DMS79 (cell line): ENCODE data around the gene FOXN1.

ENCODE experiments used
- DNase-seq: peaks from one replicate; lab custom pipeline; 2025; lab: John Stamatoyannopoulos, UW

Gene FOXN1

GRCh38 chr17:28524476-28525424 is 18.6 kb downstream of the FOXN1 start:
- DNase-seq: no peak

- DNase-seq: no peak
Measured at GRCh38 chr17:28526381-28526780, 20.2 kb downstream of the FOXN1 start.

GRCh38 chr17:28527181-28527681 is 21.1 kb downstream of the FOXN1 start:
- no peak for DNase-seq

GRCh38 chr17:28527859-28528258 is 21.7 kb downstream of the FOXN1 start:
- DNase-seq: no peak

GRCh38 chr17:28528327-28529012 is 22.3 kb downstream of the FOXN1 start:
- DNase-seq: no peak

GRCh38 chr17:28529013-28529400 is 22.9 kb downstream of the FOXN1 start:
- no peak for DNase-seq

GRCh38 chr17:28530250-28530649 is 24.1 kb downstream of the FOXN1 start:
- no peak for DNase-seq

- DNase-seq: no peak
Measured at GRCh38 chr17:28530926-28531325, 24.8 kb downstream of the FOXN1 start.

GRCh38 chr17:28532050-28532960 is 26.2 kb downstream of the FOXN1 start:
- DNase-seq: no peak

GRCh38 chr17:28533091-28533807 is 27.1 kb downstream of the FOXN1 start:
- no peak for DNase-seq

- no peak for DNase-seq
Measured at GRCh38 chr17:28534740-28535375, 28.7 kb downstream of the FOXN1 start.

- DNase-seq: no peak
Measured at GRCh38 chr17:28536532-28537218, 30.5 kb downstream of the FOXN1 start.

GRCh38 chr17:28537219-28537610 is 31.1 kb downstream of the FOXN1 start:
- no peak for DNase-seq

- DNase-seq: no peak
Measured at GRCh38 chr17:28538296-28538895, 32.2 kb downstream of the FOXN1 start.

GRCh38 chr17:28540231-28540630 is 34.1 kb downstream of the FOXN1 start:
- no peak for DNase-seq

GRCh38 chr17:28541439-28541838 is 35.3 kb downstream of the FOXN1 start:
- no peak for DNase-seq

- DNase-seq: no peak
Measured at GRCh38 chr17:28544402-28545140, 38.4 kb downstream of the FOXN1 start.

- no peak for DNase-seq
Measured at GRCh38 chr17:28545141-28545503, 39.0 kb downstream of the FOXN1 start.

GRCh38 chr17:28545787-28546415 is 39.8 kb downstream of the FOXN1 start:
- no peak for DNase-seq
